ENCODE results near the gene LTC4S. TPM values are rescaled to one million over a fixed set of nuclear protein-coding genes. Genes with fewer than 3 reads are reported as not detected.

The LTC4S gene
- total and polyA plus RNA-seq, 9 of the 15 experiments (the other 6 are each of a cell fraction or from before 2014, with no cell fraction given): 0.17 to 0.77 (median 0.75) TPM; not detected in 6

- no peak overlapping the region for H3K4me2 ChIP-seq (ENCODE audit: insufficient read depth, low read length)
- H3K27ac ChIP-seq (ENCODE audit: extremely low read depth, low read depth, low read length): no peak overlapping the region
- 86% methylated on average over 4 of the region's 9 CpGs for WGBS (ENCODE audit: insufficient coverage, low coverage, missing lambda C conversion rate)
- no peaks in the 10 kb centered on the region for H3K27me3 ChIP-seq (ENCODE audit: control insufficient read depth in 2 of 2, insufficient read depth in 2 of 2, low read length in 2 of 2)
- peaks cover 4% of the 10 kb centered on the region for H3K9me1 ChIP-seq (ENCODE audit: control insufficient read depth, insufficient read depth, low read length)
- no peak overlapping the region for H3K9ac ChIP-seq (ENCODE audit: insufficient read depth in 1 of 2, low read depth in 2 of 2, low read length in 2 of 2)
- no peak overlapping the region for H3K4me3 ChIP-seq
- intact Hi-C loops (cut with micrococcal nuclease) (no loop called here), in situ Hi-C loops (cut with MboI) (no loop called here)
- no TSS peak for BruUV-seq (replicated peaks)
- H3K79me2 ChIP-seq (ENCODE audit: control insufficient read depth, insufficient read depth, low read length): no peaks in the 10 kb centered on the region
- no peak overlapping the region for H2AFZ ChIP-seq (ENCODE audit: low read depth, low read length)
- H3K36me3 ChIP-seq (ENCODE audit: control insufficient read depth, insufficient read depth, low read length): peaks cover 14% of the 10 kb centered on the region; the same call in 1 of the 3 replicates
- H3K4me1 ChIP-seq (replicated peaks in 1 of 2; ENCODE audit: control insufficient read depth in 2 of 2, insufficient read depth in 2 of 2, low read length in 2 of 2): no peaks in the 10 kb centered on the region
- no peaks in the 10 kb centered on the region for H4K20me1 ChIP-seq (replicated peaks; ENCODE audit: control insufficient read depth, insufficient read depth, low read length)
- TF ChIP-seq POLR2G (IDR thresholded peaks at IDR 0.05; ENCODE audit: low read depth, low read length): 0 out of 2 replicates have a peak, but pooled peaks have one; percentile 21
- no peak for TF ChIP-seq RBM14 (IDR thresholded peaks at IDR 0.05; ENCODE audit: borderline replicate concordance, insufficient read depth, low read depth, low read length)
- no peak for TF ChIP-seq NR1H2 (CRISPR knock-in tag; IDR thresholded peaks at IDR 0.05)
- FAIRE-seq (no peak), DNase-seq (ENCODE audit: extremely low read depth in 1 of 4, low spot score in 3 of 4) (no peak), ATAC-seq (no peak)
- H3K9me3 ChIP-seq (replicated peaks; ENCODE audit: control insufficient read depth, insufficient read depth, low read depth, low read length): no peaks in the 10 kb centered on the region
- POLR2A ChIA-PET: interaction anchor here (0.6 to 1.0 kb wide), 2 partner anchors 9 to 21 kb away, joined by 3 read pairs; no protein-coding TSS in a partner anchor
- CTCF ChIA-PET (ENCODE audit: low intra/inter-chr PET ratio): no interaction called here
Observed at GRCh38 chr5:179783128-179783527, 10.7 kb upstream of the LTC4S start.

GRCh38 chr5:179786861-179787260, 6.9 kb upstream of the LTC4S start:
- DNase-seq (ENCODE audit: extremely low read depth in 1 of 4, low spot score in 3 of 4): no peak
- no peak overlapping the region for H3K27ac ChIP-seq (ENCODE audit: extremely low read depth, low read depth, low read length)
- ChIA-PET CTCF (ENCODE audit: low intra/inter-chr PET ratio) (no interaction called here), POLR2A (no interaction called here)
- H2AFZ ChIP-seq (ENCODE audit: low read depth, low read length): no peak overlapping the region
- no peak overlapping the region for H3K4me3 ChIP-seq
- H3K4me1 ChIP-seq (replicated peaks in 1 of 2; ENCODE audit: control insufficient read depth in 2 of 2, insufficient read depth in 2 of 2, low read length in 2 of 2): peaks cover 0 to 3% of the 10 kb centered on the region in 2 experiments; a peak in 1 of 5 replicates
- no peaks in the 10 kb centered on the region for H3K27me3 ChIP-seq (ENCODE audit: control insufficient read depth in 2 of 2, insufficient read depth in 2 of 2, low read length in 2 of 2)
- TF ChIP-seq STAT5A (IDR thresholded peaks at IDR 0.05; ENCODE audit: borderline replicate concordance, low read length) (no peak), POLR2G (IDR thresholded peaks at IDR 0.05; ENCODE audit: low read depth, low read length) (peak; percentile 54), SIN3B (IDR thresholded peaks at IDR 0.05; ENCODE audit: low read depth) (no peak), XRCC4 (IDR thresholded peaks at IDR 0.05; ENCODE audit: extremely low read depth, insufficient read depth, insufficient read length) (no peak)
- TF ChIP-seq, protein P1, sequence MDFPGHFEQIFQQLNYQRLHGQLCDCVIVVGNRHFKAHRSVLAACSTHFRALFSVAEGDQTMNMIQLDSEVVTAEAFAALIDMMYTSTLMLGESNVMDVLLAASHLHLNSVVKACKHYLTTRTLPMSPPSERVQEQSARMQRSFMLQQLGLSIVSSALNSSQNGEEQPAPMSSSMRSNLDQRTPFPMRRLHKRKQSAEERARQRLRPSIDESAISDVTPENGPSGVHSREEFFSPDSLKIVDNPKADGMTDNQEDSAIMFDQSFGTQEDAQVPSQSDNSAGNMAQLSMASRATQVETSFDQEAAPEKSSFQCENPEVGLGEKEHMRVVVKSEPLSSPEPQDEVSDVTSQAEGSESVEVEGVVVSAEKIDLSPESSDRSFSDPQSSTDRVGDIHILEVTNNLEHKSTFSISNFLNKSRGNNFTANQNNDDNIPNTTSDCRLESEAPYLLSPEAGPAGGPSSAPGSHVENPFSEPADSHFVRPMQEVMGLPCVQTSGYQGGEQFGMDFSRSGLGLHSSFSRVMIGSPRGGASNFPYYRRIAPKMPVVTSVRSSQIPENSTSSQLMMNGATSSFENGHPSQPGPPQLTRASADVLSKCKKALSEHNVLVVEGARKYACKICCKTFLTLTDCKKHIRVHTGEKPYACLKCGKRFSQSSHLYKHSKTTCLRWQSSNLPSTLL (IDR thresholded peaks at IDR 0.05): no peak
- no peak overlapping the region for H3K4me2 ChIP-seq (ENCODE audit: insufficient read depth, low read length)
- ATAC-seq: no peak
- BruUV-seq (replicated peaks): no TSS peak
- no peaks in the 10 kb centered on the region for H4K20me1 ChIP-seq (replicated peaks; ENCODE audit: control insufficient read depth, insufficient read depth, low read length)
- no peaks in the 10 kb centered on the region for H3K36me3 ChIP-seq (ENCODE audit: control insufficient read depth, insufficient read depth, low read length)
- H3K9ac ChIP-seq (ENCODE audit: insufficient read depth in 1 of 2, low read depth in 2 of 2, low read length in 2 of 2): peak overlapping the region in 1 of 2 experiments; percentile 10; a peak in 1 of 4 replicates
- intact Hi-C loops (cut with micrococcal nuclease): no loop called here
- WGBS (ENCODE audit: insufficient coverage, low coverage, missing lambda C conversion rate): 65% methylated on average over 12 of the region's 12 CpGs
- no peaks in the 10 kb centered on the region for H3K9me1 ChIP-seq (ENCODE audit: control insufficient read depth, insufficient read depth, low read length)
- FAIRE-seq: no peak
- in situ Hi-C loops (cut with MboI): no loop called here
- no peaks in the 10 kb centered on the region for H3K9me3 ChIP-seq (replicated peaks; ENCODE audit: control insufficient read depth, insufficient read depth, low read depth, low read length)
- no peaks in the 10 kb centered on the region for H3K79me2 ChIP-seq (ENCODE audit: control insufficient read depth, insufficient read depth, low read length)

All from K562 (cell line).